ENCODE data around the gene ASIP.

DNA sequence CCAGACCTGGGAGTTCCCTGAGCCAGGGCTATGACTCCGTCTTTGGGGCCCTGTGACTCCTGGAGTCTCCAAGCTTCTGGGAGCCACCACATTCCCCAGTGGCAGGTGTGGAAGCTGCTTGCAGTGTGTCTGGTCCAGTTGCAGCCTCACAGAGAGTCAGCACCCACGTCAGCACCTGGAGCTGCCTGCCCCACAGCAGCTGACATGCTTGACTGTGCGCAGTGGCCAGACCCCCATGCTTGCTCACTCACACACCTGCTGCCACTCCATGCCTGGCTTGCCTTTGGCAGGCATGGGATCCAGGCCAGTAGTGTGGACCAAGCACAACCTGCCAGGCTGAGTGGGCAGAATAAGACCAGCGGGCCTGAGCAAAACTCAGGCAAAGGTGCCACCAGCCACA lies 31.0 kb upstream of the ASIP start:
- TF ChIP-seq CTCF (IDR thresholded peaks at IDR 0.05 in 4 of 5, conservative IDR thresholded peaks at IDR 0.05 in 1 of 5) (no peak), POLR2A (IDR thresholded peaks at IDR 0.05) (no peak)

Measured in gastrocnemius medialis (tissue), 4 donors.